Activated T-helper 1 cell treated with anti-CD3 and anti-CD28 coated beads, Interleukin-2, amount 50 U/mL, for 16 hours (primary cell): ENCODE measurements around the gene SMYD4.
"Not testable (repeated sequence)": the region's sequence is repeated elsewhere in the genome, so short reads cannot be mapped to it uniquely, and the experiment has no call there.

Source experiments
- DNase-seq, 2 donors: peaks; one replicate each; pipeline ENCODE4 v3.0.0-alpha.2; 2020; ENCODE audit warnings: low read depth in 1 of 2, low spot score in 1 of 2

SMYD4 gene

DNA sequence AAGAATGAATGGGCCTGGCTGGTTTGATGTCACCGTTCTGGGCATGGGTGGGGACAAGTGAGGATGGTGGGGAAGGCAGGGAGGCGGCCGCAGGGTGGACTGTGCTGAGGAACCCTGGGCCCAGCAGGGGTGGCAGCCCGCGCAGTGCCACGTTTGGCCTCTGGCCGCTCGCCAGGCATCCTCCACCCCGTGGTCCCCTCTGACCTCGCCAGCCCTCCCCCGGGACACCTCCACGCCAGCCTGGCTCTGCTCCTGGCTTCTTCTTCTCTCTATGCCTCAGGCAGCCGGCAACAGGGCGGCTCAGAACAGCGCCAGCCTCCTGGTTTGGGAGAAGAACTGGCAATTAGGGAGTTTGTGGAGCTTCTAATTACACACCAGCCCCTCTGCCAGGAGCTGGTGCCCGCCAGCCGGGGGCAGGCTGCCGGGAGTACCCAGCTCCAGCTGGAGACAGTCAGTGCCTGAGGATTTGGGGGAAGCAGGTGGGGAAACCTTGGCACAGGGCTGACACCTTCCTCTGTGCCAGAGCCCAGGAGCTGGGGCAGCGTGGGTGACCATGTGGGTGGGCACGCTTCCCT, 74.4 kb downstream of the SMYD4 start:
- no peak for DNase-seq

DNA sequence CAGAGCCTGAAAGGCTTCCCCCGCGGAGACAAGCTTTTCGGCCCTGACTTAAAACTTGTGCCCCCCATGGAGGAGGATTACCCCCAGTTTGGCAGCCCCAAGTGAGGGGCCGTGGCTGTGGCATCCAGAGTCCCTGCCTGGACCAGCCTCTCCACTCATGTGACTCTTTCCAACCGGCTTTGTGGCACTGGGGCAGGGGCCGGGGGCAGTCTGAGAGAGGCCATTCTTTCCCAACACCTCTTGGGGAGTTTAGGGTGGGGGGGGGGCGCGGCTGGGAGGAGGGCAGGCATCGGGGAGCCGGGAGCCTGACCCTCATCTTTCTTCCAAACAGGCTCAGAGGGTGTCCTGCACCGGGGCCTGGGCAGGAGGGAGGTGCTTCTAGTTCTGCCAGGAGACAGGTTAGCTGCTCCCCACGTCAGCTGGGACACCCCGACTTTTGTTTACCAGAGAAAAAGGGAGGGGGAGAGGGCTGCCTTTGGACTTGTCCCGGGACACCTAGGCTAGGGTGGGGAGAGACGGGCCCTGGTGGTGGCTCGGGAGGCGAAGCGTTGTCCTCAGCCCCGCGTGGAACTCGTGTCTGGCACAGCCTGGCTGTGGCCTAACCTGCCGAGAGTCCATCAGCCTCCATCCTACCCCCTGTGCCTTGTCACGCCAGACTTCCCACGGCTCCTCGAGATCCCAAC, 75.1 kb downstream of the SMYD4 start:
- no peak for DNase-seq

DNA sequence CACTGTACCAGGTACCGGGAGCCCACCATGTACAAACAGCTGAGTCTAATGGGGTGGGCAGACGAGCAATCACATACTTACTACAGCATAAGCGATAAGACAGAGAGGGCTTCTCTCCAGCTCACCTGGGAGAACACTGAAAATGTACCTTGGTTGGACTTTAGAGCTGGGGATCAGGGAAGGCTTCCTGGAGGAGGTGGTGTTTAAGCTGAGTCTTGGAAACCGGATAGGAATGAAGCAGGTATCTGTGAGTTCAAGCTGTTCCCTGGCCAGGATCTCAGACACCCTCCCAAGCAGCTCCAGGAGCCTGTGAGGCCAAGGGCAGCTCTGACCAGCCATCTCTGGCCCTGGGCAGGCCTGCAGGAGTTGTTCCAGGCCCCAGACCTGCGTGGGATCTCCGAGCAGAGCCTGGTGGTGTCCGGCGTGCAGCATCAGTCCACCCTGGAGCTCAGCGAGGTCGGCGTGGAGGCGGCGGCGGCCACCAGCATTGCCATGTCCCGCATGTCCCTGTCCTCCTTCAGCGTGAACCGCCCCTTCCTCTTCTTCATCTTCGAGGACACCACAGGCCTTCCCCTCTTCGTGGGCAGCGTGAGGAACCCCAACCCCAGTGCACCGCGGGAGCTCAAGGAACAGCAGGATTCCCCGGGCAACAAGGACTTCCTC, 75.8 kb downstream of the SMYD4 start:
- no peak for DNase-seq

GRCh38 chr17:1752425-1753262, 77.1 kb downstream of the SMYD4 start:
- no peak for DNase-seq

GRCh38 chr17:1750628-1751027, 79.1 kb downstream of the SMYD4 start:
- no peak for DNase-seq

- DNase-seq = no peak
These were observed 82.6 kb downstream of the SMYD4 start for GRCh38 chr17:1746975-1747543.

DNA sequence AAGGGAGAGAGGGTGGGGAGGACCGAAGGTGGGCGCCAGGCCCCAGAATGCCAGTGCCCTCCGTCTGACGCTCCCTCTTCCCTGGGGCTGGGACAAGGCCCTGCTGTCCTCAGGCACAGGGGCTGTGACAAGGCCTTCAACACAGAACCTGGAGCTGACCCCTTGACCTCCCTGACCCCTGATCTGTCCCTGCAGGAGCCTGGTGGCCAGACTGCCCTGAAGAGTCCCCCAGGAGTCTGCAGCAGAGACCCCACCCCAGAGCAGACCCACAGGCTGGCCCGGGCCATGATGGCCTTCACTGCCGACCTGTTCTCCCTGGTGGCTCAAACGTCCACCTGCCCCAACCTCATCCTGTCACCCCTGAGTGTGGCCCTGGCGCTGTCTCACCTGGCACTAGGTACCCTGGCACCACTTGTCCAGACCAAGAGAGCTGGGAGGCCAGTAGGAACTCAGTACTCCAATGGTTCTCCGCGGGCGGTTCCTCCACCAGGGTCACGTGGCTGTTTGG, 84.1 kb downstream of the SMYD4 start:
- no peak for DNase-seq

- DNase-seq = no peak
These were observed 84.9 kb downstream of the SMYD4 start for GRCh38 chr17:1744551-1745512.

GRCh38 chr17:1743088-1743439, 86.6 kb downstream of the SMYD4 start:
- DNase-seq = no peak

DNA sequence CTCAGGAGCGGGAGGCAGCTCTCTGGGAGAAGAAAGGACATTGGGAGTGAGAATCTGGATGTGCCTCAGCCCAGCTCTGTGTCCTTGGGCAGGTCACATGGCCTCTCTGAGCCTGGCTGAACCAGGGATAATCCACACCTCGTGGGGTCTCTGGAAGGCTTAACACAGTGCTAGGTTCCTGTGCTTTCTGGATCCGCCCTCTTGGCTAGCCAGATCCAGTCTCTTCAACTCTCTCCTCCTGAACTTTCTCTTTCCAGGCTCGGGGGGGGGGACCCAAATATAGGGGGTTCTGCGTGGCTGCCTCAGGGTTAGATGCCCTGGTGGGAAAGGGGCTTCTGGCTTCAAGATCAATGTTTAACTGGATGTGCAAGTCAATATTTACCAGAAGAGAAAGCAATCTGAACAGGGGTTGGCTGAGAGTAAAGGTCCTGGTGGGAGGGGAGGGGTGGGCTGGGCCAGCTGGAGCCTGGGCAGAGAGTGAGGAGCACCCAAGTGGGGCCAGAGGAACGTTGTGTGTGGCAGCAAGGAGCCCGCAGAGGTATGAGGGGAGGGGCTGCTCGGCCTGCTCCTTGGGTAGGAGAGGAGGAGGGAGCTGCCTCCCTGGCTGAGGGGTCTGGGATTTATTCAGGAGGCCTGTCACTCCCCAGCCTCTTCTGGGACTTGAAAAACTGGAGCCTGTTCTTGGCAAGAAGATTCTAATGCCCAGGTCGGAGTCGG, 87.2 kb downstream of the SMYD4 start, which contains the start of gene SERPINF2:
SERPINF2 (plus strand) TSS at position 501 of the 717 bp plus-strand sequence. CDS start 2,125 bp downstream, outside the sequence.
- no peak for DNase-seq

- DNase-seq = not testable (repeated sequence)
These were observed 87.8 kb downstream of the SMYD4 start for GRCh38 chr17:1741899-1742298.

DNA sequence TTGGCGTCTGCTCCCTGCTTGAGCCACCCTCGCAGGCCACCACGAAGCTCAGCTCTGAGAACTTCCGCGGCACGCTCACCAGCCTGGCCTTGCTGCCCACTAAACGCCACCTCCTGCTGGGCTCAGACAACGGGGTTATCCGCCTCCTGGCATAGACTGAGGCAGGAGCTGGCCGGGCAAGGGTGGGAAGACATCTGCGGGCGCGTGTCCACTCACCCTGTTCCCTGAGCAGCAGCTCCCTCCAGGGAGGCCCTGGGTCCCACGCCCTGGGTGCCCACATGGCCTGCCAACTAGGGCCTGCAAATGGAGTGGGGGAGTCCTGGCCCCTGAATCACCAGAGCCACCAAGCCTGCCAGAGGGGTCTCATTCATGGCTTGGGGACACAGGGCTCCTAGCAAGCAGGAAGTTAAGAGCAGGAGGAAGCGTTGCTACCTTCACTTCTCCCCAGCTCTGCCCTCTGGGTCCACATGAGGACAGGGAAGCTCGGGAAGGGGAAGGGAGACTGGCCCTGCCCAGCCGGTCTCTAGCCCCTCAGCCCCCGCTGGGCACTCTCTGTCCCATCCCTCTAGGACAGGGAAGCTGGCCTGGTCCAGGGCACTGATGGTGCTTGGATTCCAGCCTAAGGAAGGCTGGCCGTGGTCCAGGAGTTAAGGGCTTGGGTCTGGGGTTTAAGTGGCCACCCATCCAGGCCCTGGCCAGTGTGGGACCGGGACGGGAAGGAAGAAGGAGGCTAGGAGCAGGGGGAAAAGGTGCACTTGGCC, 92.0 kb downstream of the SMYD4 start:
- DNase-seq = no peak

DNA sequence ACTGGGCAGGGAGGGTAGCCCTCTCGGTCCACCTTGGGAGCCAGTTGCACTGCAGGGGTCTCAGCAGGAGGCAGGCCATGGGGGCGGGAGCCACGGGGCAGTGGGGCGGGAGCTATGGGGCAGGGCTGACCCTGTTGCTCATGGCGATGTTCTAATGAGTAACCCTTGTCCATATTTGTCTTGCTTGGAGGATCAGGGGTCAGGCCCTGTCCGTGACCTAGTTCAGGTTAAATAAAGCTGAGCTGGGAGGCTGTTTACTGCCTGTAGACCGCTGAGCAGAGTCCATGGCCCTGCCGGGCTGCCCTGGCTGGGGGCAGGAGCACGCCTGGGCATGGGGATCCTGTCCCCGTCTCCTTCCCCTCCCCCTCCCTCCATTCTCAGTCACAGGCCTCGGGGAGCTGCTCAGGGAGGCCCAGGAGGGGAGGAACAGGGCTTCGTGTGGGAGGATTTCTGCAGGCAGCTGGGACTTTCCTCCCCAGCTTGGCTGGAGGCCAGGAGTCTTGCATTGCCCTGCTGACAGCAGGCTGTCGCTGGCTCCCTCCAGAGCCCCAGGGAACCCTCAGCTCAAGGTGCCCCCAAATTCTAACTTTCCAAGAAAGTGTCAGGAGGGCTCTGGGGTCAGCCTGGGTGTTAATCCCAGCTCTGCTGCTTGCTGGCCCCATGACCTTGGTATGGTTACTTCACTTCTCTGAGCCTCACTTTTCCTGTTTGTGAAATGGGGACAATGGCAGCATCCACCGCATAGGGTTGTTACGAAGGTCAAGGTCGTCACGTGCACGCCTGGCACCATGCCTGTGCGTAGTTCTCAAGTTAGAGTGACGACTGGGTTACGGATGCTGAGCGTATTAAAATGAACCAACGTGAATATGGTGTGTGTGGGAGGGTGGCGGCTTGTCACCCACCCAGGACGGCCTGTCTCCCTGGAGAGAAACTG, 93.1 kb downstream of the SMYD4 start:
- no peak for DNase-seq

- no peak for DNase-seq
These were observed 93.8 kb downstream of the SMYD4 start for GRCh38 chr17:1735834-1736347.

GRCh38 chr17:1735418-1735817, 94.3 kb downstream of the SMYD4 start:
- no peak for DNase-seq

- no peak for DNase-seq
These were observed 95.9 kb downstream of the SMYD4 start for GRCh38 chr17:1733759-1734158.

GRCh38 chr17:1732833-1733321, 96.8 kb downstream of the SMYD4 start:
- no peak for DNase-seq
